Stomach (tissue), 9 donors: ENCODE results near the gene ZFP64. TPM values are rescaled to one million over a fixed set of nuclear protein-coding genes. Genes with fewer than 3 reads are reported as not detected.

ENCODE experiments used
- DNase-seq, 2 donors: peaks; one replicate each; pipeline versions ENCODE4 v3.0.0 to v3.0.0-alpha.2; 2013 to 2019
- H3K27ac ChIP-seq, 5 donors: fragments of 200-600 bp in 4 of 5; sonication (generic) in 4 of 5; one replicate each; pipeline ENCODE4 v1.5.1; 2013 to 2019; ENCODE audit warnings: mild to moderate bottlenecking in 1 of 5, moderate library complexity in 1 of 5
- H3K27me3 ChIP-seq, 3 donors: fragments of 200-600 bp; sonication (generic); one replicate each; pipeline ENCODE4 v1.5.1; 2017 to 2019; ENCODE audit warnings: mixed run types in 1 of 3
- H3K36me3 ChIP-seq, 4 donors: fragments of 200-600 bp; sonication (generic); 1 replicate in 3 of 4; 2 replicates in 1 of 4; pipeline ENCODE4 v1.5.1; 2016 to 2019
- H3K4me1 ChIP-seq, 4 donors: fragments of 200-600 bp; sonication (generic); one replicate each; pipeline ENCODE4 v1.5.1; 2016 to 2019
- H3K4me3 ChIP-seq, 4 donors: fragments of 200-600 bp; sonication (generic) in 3 of 4; one replicate each; pipeline ENCODE4 v1.5.1; 2016 to 2019; ENCODE audit warnings: mild to moderate bottlenecking in 1 of 4
- H3K9me3 ChIP-seq, 4 donors: fragments of 200-600 bp; sonication (generic); one replicate each; pipeline ENCODE4 v1.5.1; 2016 to 2019
- EP300 ChIP-seq: sonication (generic); formaldehyde crosslinking; IDR thresholded peaks from one replicate; pipeline ENCODE4 v1.6.1; 2017; ENCODE audit warnings: antibody characterized with exemption
- POLR2A ChIP-seq, 4 donors: fragments of 450-650 bp; IDR thresholded peaks; one replicate each; pipeline ENCODE4 v1.6.1; 2016; ENCODE audit warnings: antibody characterized with exemption in 4 of 4, control low read depth in 2 of 4, mild to moderate bottlenecking in 1 of 4, moderate library complexity in 1 of 4
- POLR2AphosphoS5 ChIP-seq, 3 donors: sonication (generic); formaldehyde crosslinking; IDR thresholded peaks; one replicate each; pipeline ENCODE4 v1.6.1; 2016; ENCODE audit warnings: antibody characterized with exemption in 3 of 3
- WGBS, 5 donors: extraction: QIAGEN DNeasy Blood & Tissue Kit in 3 of 5; methylation state at CpG; one replicate each; pipeline versions ENCODE4 v1.1.5 to v1.1.7; 2013 to 2018; 5-methylcytosine and 5-hydroxymethylcytosine counted together
- intact Hi-C: fragments of 100-400 bp; cut with DNase I; formaldehyde crosslinking; loops from one replicate; pipeline ENCODE4 v1.15.1; 2023; ENCODE audit warnings: low total_unique reads
- polyA plus RNA-seq, 3 donors: library from polyadenylated mRNA; stranded (reverse); fragments of 200-250 nt; gene quantifications; one replicate each; pipeline ENCODE4 v1.2.3, GENCODE V29; 2013
- total RNA-seq, 5 donors: library from RNA; depleted of rRNA; stranded (reverse); fragments of >200 nt; gene quantifications; one replicate each; pipeline versions ENCODE4 v1.1.0 to v1.2.3, GENCODE V29; 2014 to 2016
- TF ChIP-seq, protein P1 (sequence below), 7 experiments: fragments of 450-650 bp in 4 of 7; fragments of 200-600 bp in 3 of 7; sonication (generic) in 3 of 7; IDR thresholded peaks; one replicate each; pipeline ENCODE4 v1.5.1; 2016 to 2019; ENCODE audit warnings: antibody characterized with exemption in 7 of 7, control low read depth in 2 of 7, mild to moderate bottlenecking in 1 of 7
- donor health status: healthy with polysubstance abuse.
- donor health status: Bipolar disorder and iron deficiency.
- donor health status: healthy.

Gene ZFP64
- total and polyA plus RNA-seq, 8 donors: 3.4 to 40.0 (median 8.9) TPM

DNA sequence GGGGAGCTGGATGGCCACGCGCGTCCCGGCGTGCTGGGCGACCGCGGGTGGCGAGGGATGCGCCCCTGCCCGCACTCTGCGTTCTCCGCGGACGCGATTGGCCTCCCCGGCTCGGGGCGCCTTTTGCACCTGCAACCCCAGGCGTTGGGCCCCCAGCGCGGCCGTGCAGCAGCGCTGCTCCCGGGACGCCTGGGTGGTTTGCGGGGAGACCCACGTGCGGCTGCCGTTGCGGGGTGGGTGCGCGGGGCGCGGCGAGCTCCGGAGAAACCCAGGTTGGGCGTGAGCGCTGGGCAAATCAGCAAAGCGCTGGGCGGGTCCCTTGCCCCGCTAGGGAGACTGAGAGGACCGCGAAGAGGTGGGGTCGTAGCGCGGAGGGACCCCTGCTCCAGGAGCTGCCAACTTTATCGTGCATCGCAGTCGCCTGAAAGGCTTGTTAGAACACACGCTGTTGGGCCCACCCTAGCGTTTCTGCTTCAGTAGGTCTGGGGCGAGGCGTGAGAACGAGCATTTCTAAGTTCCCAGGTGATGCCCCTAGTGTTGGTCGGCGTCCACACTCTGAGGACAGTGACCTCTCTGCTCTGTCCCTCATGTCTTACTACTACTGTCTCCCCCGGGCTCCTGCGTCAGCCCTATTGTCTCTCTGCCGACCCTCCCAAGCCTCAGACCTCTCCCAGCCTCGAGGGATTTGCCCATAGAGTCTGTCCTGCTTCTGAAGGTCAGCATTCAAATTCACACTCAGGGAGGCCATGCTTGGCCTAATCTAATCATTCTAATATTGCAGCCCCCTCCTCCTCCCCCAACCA, 538 bp upstream of the ZFP64 start:
- H3K4me3 ChIP-seq: peak overlapping the region; percentile 66 to 94 (median 80)
- TF ChIP-seq POLR2AphosphoS5 (IDR thresholded peaks at IDR 0.05) (no peak), POLR2A (IDR thresholded peaks at IDR 0.05) (no peak), EP300 (no peak)
- TF ChIP-seq, protein P1, sequence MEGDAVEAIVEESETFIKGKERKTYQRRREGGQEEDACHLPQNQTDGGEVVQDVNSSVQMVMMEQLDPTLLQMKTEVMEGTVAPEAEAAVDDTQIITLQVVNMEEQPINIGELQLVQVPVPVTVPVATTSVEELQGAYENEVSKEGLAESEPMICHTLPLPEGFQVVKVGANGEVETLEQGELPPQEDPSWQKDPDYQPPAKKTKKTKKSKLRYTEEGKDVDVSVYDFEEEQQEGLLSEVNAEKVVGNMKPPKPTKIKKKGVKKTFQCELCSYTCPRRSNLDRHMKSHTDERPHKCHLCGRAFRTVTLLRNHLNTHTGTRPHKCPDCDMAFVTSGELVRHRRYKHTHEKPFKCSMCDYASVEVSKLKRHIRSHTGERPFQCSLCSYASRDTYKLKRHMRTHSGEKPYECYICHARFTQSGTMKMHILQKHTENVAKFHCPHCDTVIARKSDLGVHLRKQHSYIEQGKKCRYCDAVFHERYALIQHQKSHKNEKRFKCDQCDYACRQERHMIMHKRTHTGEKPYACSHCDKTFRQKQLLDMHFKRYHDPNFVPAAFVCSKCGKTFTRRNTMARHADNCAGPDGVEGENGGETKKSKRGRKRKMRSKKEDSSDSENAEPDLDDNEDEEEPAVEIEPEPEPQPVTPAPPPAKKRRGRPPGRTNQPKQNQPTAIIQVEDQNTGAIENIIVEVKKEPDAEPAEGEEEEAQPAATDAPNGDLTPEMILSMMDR (IDR thresholded peaks at IDR 0.05): peak in 1 of 7 experiments; percentile 4
- H3K36me3 ChIP-seq: no peaks in the 10 kb centered on the region
- DNase-seq: peak; percentile 36 to 79
- H3K9me3 ChIP-seq: no peaks in the 10 kb centered on the region
- 0 to 2% (median 1%) methylated on average over 24 to 61 of the region's 61 CpGs for WGBS, 5 donors
- intact Hi-C loops: no loop called here
- H3K27ac ChIP-seq: peak overlapping the region; percentile 82 to 96 (median 93)
- H3K27me3 ChIP-seq: no peaks in the 10 kb centered on the region
- peaks cover 0 to 42% (median 20%) of the 10 kb centered on the region in 4 donors for H3K4me1 ChIP-seq

GRCh38 chr20:52190437-52191131, 995 bp downstream of the ZFP64 start:
- 8 to 10% (median 9%) methylated on average over 13 to 15 of the region's 15 CpGs for whole genome bisulfite sequencing, 5 donors
- intact Hi-C loops: no loop called here

DNA sequence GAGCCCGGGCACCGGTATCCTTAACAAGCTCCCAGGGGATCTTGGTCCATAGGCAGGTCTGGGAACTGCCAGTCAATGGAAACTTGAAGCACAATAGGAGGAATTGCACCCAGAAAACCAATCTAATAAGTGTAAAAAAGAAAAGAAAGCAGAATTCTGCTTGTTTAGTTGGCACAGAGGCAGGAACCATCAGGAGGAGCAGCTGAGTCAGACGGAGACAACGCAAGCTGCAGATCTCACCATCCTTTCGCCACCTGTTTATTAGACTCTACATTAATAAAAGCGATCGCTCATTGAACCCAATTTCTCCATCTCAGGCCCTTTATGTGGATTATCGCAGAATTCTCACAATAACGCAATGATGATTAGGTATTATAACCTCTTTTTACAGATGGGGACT, 9.8 kb downstream of the ZFP64 start:
- intact Hi-C loops: no loop called here
- no peak for TF ChIP-seq EP300
- no peak for TF ChIP-seq POLR2A (IDR thresholded peaks at IDR 0.05)
- TF ChIP-seq, protein P1 (IDR thresholded peaks at IDR 0.05): no peak
- no peak for TF ChIP-seq POLR2AphosphoS5 (IDR thresholded peaks at IDR 0.05)
- no peak for DNase-seq
- Histone ChIP-seq H3K27me3 (no peaks in the 10 kb centered on the region), H3K9me3 (no peaks in the 10 kb centered on the region), H3K27ac (no peak overlapping the region), H3K4me3 (no peak overlapping the region), H3K4me1 (no peaks in the 10 kb centered on the region), H3K36me3 (peaks cover 17 to 66% (median 59%) of the 10 kb centered on the region in 4 donors)
- WGBS, 5 donors: 92 to 98% (median 97%) methylated on average over 9 of the region's 9 CpGs

More at GRCh38 chr20:52190437-52191131, 995 bp downstream of the ZFP64 start:
- no peaks in the 10 kb centered on the region for H3K27me3 ChIP-seq
- peaks cover 0 to 42% (median 20%) of the 10 kb centered on the region in 4 donors for H3K4me1 ChIP-seq
- DNase-seq: peak; percentile 34 to 67
- H3K4me3 ChIP-seq: peak overlapping the region; percentile 66 to 94 (median 80)
- peak overlapping the region; percentile 82 to 96 (median 93) for H3K27ac ChIP-seq
- TF ChIP-seq POLR2AphosphoS5 (IDR thresholded peaks at IDR 0.05) (no peak), POLR2A (IDR thresholded peaks at IDR 0.05) (no peak), EP300 (no peak)
- TF ChIP-seq, protein P1 (IDR thresholded peaks at IDR 0.05): no peak
- no peaks in the 10 kb centered on the region for H3K9me3 ChIP-seq
- H3K36me3 ChIP-seq: peaks cover 8 to 15% (median 15%) of the 10 kb centered on the region in 4 donors

- DNase-seq: no peak
- 92 to 98% (median 97%) methylated on average over 5 of the region's 5 CpGs for WGBS, 5 donors
- Histone ChIP-seq H3K36me3 (peaks cover 10 to 57% (median 46%) of the 10 kb centered on the region in 4 donors), H3K27ac (no peak overlapping the region), H3K9me3 (no peaks in the 10 kb centered on the region), H3K4me1 (no peaks in the 10 kb centered on the region), H3K4me3 (no peak overlapping the region), H3K27me3 (no peaks in the 10 kb centered on the region)
- intact Hi-C loops: no loop called here
- TF ChIP-seq POLR2A (IDR thresholded peaks at IDR 0.05) (no peak), EP300 (no peak), POLR2AphosphoS5 (IDR thresholded peaks at IDR 0.05) (no peak)
- TF ChIP-seq, protein P1 (IDR thresholded peaks at IDR 0.05): no peak
Observed at GRCh38 chr20:52180180-52180840, 11.3 kb downstream of the ZFP64 start.
